GM19452 (cell line): ENCODE data around the gene GSN.

ENCODE experiments used
- ATAC-seq: cut with Tn5 transposase; IDR thresholded peaks from one replicate; pipeline ENCODE4 v1.9.1; 2021; ENCODE audit not compliant: unreplicated experiment

GSN gene

DNA sequence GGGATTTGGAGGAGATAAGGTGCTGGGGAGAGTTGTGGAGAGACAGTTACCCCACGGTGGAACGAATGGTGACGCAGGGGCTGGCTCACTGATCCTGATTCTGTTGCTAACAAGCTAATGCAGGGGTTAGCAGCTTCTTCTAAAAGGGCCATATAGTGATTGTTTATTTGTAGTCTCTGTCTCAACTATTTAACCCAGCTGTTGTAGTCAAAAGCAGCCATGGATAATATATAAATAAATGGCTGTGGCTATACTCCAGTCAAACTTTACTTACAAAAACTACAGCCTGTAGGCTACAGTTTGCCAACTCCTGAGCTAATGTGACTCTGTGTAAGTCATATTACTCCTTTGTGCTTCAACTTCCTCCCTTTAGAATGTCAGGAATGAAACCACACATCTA is 80.3 kb downstream of the GSN start:
- no peak for ATAC-seq

DNA sequence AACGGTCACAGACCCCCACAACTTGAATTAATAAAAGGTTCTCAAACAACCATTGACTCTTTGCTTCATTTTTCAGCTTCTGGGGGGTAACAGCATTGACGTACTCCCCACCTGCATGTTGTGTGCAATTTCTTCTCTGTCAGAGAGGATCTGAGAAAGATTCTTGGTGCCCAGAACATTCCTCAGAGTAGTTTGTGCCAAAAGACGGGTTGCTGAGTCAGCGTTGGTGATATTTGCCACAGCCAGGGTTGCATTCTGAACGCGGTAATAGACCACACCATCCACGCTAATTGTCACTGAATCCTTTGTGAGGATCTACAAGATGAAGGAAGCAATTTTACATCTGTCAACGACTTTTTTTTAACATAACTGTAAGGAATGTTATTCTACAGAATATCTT is 81.0 kb downstream of the GSN start:
- ATAC-seq = no peak

DNA sequence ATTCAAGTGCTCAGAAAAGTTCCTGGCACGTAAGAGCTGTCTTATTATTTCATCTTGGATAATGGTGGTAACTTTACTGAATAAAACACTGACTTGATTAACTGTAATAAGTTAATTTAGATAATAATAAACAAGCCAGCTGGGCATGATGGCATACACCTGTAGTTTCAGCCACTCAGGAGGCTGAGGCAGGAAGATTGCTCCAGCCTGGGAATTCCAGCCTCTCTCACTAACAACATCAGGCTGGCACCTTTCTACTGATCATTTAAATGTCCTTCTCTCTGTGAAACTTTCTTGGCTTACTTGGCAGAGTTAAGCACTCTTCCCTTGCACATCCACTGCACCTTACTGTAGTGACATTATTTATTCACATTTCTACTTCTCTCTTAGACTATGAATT is 82.1 kb downstream of the GSN start:
- ATAC-seq = no peak

DNA sequence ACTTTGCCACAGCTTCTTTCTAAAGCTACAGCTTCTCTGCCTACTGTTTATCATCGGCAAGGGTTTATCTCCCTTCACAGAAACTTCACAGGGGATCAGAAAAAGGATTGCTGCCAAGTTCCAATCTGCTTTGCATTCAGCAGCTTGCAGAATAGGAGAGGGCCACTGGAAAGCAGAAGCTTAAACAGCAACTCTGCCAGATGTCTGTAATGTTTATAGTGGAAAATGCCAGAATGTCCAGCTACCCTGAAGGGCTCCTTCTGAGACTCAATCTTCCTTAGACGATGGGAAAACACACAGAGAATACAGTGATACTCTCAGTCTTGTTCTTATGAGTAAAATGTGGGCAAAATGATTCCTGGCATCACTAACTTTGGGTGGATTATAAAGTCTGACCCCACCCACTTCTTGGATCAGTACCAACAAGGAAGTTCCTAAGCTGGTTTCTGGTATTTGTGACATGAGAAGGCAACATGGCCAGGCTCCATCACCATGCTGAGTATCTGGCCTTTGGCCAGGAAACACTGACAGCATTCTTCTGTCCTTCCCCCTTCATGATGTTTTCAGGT is 83.1 kb downstream of the GSN start:
- ATAC-seq = no peak

DNA sequence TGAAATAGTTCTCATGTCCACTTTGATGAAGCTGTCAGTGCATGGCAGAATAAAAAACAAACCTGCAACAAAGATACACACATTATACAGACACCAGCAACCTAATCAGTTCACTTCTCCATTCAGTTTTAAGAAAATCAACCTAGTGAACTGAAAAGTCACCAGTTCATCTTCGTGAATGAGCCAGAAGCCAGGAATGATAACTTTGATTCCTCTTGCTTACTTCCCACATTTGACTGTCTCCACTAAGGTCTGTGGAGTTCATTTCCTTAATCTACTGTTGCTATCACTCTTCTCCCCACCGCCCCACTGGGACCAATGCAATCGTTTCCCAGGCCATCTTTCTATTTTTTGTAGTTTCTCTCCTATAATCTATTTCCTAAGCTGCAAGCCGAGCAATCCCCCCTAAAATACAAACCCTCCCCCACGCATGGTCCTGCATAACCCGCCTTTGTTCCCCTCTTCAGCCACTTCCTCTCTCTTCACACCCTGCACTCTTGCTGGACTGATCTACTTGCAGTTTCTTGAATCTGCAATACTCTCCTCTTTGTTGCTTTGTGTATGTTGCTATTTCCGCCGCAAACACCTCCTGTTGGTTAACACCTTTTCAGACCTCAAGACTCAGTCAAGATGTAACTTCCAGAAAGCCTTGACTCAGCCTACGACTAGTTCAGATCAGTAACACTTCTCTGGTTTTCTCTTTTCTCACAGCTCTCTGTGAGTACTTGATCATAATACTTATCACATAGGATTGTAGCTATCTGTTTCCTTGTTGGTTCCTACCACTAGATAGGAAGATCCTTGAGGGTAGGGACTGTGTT is 85.5 kb downstream of the GSN start:
- ATAC-seq = peak; percentile 99

DNA sequence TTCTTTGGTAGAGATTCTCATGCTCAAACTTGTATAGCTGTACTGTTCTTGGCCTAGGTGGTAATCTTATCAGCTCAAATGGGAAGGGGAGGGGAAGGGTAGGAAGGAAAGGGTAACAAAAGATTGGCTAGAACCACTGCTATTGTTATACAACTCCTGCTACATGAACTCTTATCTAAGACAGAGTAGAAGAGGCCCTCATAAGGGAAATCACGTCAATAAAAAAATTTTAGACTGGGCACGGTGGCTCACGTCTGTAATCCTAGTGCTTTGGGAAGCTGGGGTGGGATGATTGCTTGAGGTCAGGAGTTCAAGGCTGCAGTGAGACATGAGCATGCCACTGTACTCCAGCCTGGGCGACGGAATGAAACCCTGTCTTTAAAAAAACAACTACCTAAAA is 86.2 kb downstream of the GSN start:
- no peak for ATAC-seq

DNA sequence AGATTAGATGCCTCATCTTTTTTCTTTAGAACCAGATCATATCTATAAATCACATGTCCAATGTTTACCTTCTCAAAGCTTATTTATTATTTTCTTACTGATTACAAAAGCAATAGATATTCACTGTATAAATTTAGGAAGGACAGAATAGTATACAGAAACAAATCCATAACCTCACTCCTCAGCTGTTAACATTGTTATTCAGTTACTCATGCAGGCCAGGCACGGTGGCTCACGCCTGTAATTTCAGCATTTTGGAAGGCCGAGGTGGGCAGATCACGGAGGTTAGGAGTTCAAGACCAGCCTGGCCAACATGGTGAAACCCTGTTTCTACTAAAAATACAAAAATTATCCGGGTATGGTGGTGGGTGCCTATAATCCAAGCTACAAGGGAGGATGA is 86.8 kb downstream of the GSN start:
- ATAC-seq = no peak

DNA sequence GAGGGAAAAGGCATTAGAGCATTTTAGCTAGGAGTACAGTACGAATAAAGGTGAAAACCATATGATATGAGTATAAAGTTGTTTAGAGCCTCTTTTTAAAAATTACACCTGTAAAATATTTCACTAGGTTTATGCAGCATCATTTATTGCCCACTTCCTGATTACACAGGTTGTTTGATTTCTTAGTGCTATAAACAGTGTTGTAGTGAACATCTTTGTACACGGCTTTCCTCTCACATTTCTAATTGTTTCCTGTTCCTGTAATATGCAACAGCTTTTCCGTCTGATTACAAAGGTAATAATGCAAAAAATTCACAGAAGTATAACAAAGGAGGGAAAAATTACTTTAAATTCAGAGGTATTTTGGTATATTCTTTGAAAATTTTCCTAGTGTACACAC is 89.0 kb downstream of the GSN start:
- ATAC-seq = no peak

DNA sequence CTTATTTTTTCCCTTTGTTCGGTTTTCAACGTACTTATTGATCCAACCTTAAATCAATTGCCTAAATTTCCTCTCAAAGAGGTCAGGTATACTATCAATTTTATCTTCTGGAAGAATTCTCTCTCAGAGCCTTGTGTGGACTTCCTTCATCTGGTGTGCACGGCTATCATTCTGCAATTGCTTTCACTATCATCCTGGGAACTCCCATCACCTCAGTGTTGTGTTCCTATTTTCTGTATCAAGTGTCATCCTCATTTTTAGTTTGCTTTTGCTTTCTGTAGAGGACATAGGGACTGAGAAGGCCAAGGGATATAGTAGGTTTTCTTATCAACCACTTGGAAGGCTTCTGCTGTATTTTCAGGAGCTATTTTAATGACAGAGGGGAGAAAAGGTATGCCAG is 90.8 kb downstream of the GSN start:
- no peak for ATAC-seq

DNA sequence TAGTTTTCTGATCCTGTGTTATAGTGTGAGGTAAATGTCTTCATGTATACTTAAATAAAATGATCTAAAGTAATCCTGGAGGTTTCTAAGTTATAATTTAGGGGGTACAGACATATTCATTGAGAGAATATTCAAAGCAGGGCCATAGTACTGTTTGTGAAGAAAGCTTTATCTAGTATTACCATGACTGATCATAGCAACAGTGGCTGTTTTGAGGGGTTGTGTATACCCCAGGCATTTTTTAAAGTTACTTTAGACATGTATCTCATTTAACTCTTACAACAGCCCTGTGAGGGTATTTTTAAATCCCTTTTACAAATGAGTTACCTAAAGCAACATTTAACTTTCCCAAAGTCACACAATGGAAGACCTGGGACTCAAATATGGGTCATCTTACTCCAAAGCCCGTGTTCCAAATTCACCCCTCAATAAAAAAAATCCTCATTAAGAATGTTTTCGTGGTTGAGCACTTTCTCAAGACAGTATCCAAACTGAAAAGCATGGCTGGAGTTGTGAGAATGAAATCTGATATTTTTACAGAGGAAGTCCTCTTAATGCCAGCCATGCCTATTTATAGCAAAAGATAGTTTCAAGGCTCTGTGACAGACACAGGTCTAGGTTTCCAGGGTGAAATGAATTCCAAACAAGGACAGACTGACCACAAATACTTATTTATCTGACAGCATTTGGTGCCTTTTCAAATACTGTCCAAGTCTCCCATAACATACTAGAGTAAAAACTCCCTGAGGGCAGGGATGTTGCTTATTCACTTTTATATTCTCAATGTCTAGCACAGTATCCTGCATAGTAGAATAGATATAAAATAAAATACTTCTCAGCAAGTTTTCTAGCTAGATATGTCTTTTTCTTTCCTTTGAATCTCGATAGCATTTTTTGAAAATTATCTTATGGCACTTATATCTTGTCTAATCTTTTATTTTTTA is 91.7 kb downstream of the GSN start:
- no peak for ATAC-seq

DNA sequence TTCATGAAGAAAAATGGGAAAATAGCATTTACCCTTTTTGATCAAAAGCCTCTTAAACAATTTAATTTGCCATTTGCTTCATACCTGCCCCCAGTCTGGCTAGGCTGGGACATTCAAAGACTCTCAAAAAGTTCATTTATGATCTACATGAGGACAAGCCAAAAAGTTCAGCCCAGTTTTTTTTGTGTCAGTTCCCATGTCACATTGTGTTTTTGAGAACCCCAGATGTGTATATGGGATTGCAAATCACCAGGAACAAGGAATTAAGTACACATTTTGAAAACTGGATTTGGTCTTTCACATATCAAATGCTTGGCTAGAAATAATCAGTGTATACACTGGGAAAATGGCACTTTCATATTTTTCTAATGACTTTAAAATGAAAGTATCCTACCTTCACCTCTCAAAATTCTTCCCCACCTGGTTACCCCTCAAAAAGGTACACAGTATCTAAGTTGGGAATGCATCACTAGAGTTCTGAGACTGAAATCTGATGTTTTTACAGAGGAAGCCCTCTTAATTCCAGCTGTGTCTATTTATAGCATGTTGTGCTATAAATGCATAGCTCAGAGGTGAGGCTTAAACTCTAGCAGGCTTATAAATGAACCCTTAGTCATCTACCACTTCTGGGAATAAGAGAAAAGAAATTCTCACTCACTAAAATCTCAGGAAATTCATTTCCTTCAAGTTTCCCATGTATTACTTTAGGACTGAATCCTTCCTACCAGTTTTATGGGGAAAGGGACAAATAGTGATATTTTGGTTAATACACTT is 92.8 kb downstream of the GSN start:
- ATAC-seq = no peak

DNA sequence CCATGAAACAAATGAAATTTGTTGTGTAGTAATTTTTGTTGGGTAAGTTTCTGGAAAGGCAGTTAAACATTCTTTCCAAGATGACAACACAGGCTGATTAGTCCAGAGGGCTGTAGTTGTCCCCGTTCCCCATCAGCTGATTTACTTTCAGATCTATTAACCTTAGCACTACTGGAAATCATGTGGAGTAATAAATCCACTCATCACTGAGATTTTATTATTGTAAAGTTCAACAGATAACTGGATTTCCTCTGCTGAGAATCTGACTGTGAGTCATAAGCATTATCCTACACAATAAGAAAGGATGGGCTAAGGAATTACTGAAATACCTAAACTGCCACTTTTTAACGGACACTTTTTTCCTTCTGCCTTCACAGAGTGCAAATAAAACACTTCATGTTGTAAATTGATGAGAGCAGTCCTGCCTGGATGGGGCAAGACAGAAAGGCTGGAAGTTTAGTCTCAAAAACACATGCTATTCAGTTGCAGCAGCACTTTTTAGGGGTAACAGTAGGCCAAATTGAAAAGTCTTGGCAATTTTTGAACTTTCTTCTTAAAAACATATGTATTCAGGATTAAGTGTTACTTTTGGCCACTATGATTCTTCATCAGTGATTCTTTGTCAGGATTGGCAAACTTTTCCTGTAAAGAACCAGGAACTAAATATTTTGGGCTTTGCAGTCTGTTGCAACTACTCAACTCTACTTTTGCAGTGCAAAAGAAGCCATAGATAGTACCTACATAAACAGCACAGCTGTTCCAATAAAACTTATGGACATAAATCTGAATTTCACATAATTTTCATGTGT is 95.1 kb downstream of the GSN start:
- no peak for ATAC-seq

DNA sequence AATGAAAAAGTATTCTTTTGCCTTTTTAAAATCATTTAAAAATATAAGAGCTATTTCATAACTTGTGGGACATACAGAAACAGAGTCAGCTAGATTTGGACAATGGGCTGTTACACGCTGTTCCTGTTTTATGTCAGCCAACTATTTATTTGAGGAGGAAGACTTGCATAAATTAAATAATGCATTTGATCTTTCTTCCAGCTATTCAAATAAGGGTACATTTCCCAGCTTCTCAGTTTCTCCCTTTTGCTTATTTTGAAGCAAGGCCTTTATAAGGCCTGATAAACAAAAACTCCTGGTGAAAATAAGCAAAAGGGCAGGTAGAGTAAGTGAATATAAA is 95.6 kb downstream of the GSN start:
- no peak for ATAC-seq

DNA sequence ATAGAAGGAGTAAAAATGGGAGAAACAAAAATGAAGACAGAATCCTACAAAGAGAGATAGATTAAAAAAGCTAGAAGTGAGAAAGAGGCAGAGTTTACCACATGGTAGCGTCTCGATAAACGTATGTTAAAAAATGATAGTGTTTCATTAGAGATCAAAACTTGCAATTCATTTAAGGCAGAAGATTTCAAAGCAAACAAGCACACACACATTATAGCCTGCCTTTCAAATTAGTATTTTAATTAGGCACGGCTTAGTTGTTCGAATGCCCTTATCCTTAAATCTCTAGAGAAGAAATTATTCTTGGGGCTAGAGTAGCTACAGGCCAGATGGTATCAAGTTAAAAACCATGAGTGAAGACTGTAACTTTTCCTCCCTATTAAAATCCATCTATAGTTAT is 96.1 kb downstream of the GSN start:
- ATAC-seq = no peak

DNA sequence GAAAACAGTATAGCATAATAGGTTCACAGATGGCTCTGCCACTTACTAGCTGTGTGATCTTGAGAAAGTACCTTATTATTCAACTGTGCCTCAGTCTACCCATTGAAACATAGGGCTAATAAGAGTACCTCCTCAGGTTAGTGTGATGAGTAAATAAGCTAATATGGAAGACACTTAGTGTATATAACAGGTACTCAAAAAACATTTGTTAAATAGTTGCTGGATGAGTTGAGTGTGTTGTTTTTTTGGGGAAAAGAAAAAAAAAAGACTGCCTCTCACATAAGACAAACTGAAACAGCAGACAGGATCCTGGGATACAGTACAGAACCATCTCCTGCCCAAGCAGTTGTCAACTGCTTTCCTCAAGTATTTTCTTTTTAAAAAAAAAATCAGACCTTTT is 96.9 kb downstream of the GSN start:
- no peak for ATAC-seq

DNA sequence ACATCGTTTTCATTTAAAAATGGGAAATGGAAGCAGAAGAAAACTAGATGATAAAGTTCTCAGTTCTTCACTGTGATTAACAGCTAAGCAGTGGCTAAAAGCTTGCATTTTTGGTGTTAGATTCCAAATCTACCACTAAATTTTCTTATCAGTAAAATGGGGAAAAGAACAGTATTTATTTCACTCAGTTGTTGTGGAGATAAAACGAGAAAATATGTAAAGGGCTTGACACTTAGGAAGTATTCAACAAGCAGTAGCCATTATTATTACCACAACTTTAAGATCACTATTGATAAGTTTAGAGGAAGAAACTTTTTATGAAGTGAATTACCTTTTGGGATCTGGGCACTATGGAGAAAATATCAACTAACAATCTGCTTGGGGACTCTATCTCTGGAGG is 97.6 kb downstream of the GSN start:
- ATAC-seq = no peak

DNA sequence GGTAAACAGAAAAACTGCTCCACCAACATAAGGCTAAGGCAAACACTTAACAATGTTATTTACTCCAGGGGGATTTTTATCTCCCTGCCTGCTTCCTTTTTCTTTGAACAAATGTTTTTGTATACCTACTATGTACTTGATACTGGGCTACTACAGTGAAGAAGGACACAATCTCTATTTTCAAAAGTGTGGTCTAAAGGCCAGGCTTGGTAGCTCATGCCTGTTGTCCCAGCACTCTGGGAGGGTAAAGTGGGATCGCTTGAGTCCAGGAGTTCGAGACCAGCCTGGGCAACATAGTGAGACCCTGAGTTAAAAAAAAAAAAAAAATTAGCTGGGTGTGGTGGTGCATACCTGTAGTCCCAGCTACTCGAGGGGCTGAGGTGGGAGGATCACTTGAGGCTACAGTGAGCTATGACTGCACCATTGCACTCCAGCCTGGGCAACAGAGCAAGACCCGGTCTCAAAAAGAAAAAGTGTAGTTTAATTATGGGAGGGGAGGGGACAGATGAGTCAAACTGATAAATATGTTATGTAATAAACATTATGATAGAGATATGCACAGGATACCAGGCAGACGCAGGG is 98.7 kb downstream of the GSN start:
- no peak for ATAC-seq

DNA sequence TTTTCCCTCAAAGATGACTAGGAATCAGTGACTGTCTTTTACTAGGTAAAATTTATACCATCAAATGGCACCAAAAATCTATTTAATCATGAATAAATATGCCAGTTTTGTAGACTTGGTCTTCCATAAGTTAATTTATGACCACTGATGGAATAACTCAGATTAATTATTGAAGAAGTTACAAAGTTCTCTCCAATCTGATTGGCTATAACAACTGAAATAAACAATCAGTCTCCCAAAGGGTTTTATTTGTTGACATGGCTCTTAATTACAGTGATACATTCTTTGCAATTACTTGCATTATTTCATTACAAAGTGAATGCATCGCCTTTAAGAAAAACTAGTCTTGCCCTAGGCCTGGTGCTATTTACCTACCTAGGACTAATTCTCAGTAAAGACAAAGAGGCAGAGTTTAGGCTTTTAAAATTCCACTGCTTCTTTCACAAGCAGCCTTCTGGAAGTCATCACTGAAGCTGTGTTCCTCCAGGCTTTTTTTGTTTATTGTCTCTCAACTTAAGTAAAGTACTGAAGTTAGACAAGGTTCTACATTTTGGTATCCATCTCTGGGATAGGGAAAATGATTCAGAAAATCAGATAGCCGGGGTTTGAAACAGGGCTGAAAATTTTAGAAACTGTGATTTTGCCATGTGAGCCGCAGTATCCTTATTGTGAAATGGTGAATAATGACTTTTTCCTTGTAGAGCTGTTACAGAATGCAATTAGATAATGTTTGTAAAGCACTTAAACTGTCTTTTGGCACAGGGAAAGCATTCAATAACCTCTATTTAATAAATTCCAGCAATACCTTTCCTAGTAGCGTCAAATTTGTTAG is 99.6 kb downstream of the GSN start:
- no peak for ATAC-seq

DNA sequence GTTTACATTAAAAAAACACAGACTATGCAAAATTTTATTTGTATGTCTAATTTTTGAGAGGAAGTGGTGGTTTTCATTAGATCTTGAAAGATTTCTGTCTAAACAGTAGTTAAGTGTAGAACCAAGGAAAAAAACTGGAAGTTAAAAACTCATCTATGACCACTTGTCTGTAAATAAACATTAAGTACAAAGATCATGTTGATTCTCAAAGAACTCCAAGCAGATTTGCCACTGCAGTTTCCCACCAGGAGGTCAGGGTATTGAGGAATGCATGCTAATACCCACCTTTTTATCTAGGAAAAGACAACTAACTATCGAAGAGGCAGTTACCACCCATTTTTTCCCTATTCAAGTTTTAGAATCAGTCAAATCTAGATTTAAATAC is 100.2 kb downstream of the GSN start:
- no peak for ATAC-seq
